GM23248 (cell line): Measurements from ENCODE around the gene SERAC1. TPM values are rescaled to one million over a fixed set of nuclear protein-coding genes. Genes with fewer than 3 reads are reported as not detected.

Experiments
- DNase-seq: peaks from one replicate; pipeline ENCODE4 v3.0.0-alpha.2; 2015
- H2AFZ ChIP-seq: fragments of 200-600 bp; sonication (generic); 2 replicates; pipeline ENCODE4 v1.6.1; 2016; ENCODE audit warnings: antibody characterized with exemption
- H3F3A ChIP-seq: fragments of 200-600 bp; sonication (generic); 2 replicates; pipeline ENCODE4 v1.6.1; 2016; ENCODE audit warnings: mild to moderate bottlenecking, antibody characterized with exemption, mixed run types; ENCODE audit not compliant: insufficient read depth
- H3K27ac ChIP-seq: fragments of 200-600 bp; sonication (generic); 2 replicates; pipeline ENCODE4 v1.5.1; 2016; ENCODE audit warnings: mild to moderate bottlenecking
- H3K27me3 ChIP-seq: fragments of 200-600 bp; sonication (generic); replicated peaks from 2 replicates; pipeline ENCODE4 v1.6.1; 2016; ENCODE audit warnings: mild to moderate bottlenecking; ENCODE audit not compliant: insufficient read depth
- H3K36me3 ChIP-seq: fragments of 200-600 bp; sonication (generic); 2 replicates; pipeline ENCODE4 v1.6.1; 2016; ENCODE audit warnings: low read depth, mild to moderate bottlenecking
- H3K4me1 ChIP-seq: fragments of 200-600 bp; sonication (generic); 2 replicates; pipeline ENCODE4 v1.6.1; 2016; ENCODE audit warnings: mild to moderate bottlenecking; ENCODE audit not compliant: insufficient read depth
- H3K4me2 ChIP-seq: fragments of 200-600 bp; sonication (generic); one replicate; pipeline ENCODE4 v1.6.1; 2016; ENCODE audit warnings: mild to moderate bottlenecking; ENCODE audit not compliant: unreplicated experiment
- H3K4me3 ChIP-seq: fragments of 200-600 bp; sonication (generic); 2 replicates; pipeline ENCODE4 v1.5.1; 2016; ENCODE audit warnings: mild to moderate bottlenecking
- H3K79me2 ChIP-seq: fragments of 200-600 bp; sonication (generic); 2 replicates; pipeline ENCODE4 v1.6.1; 2016; ENCODE audit warnings: mild to moderate bottlenecking; ENCODE audit not compliant: insufficient read depth
- H3K9ac ChIP-seq: fragments of 200-600 bp; sonication (generic); 2 replicates; pipeline ENCODE4 v1.6.1; 2016; ENCODE audit warnings: mild to moderate bottlenecking
- H3K9me2 ChIP-seq: fragments of 200-600 bp; sonication (generic); 2 replicates; pipeline ENCODE4 v1.6.1; 2016; ENCODE audit warnings: mixed run types, mild to moderate bottlenecking, moderate library complexity; ENCODE audit not compliant: insufficient read depth
- H3K9me3 ChIP-seq: fragments of 200-600 bp; sonication (generic); one replicate; pipeline ENCODE4 v1.6.1; 2017; ENCODE audit warnings: low read depth
- H4K20me1 ChIP-seq: fragments of 200-600 bp; sonication (generic); 2 replicates; pipeline ENCODE4 v1.6.0; 2016; ENCODE audit not compliant: insufficient read depth
- EZH2 ChIP-seq: fragments of 200-600 bp; sonication (generic); IDR thresholded peaks from 2 replicates; pipeline ENCODE4 v1.6.1; 2018; ENCODE audit warnings: antibody characterized with exemption, mild to moderate bottlenecking; ENCODE audit not compliant: insufficient read depth, poor library complexity, severe bottlenecking
- EZH2phosphoT487 ChIP-seq: fragments of 200-600 bp; sonication (generic); IDR thresholded peaks from 2 replicates; pipeline ENCODE4 v1.6.1; 2018; ENCODE audit warnings: antibody characterized with exemption, moderate library complexity, mild to moderate bottlenecking, low read depth; ENCODE audit not compliant: insufficient read depth
- WGBS, 2 experiments: methylation state at CpG; one replicate each; pipeline ENCODE4 v1.1.6; 2015 to 2017; ENCODE audit warnings: low lambda C conversion rate in 2 of 2, low coverage in 1 of 2; ENCODE audit errors: missing lambda C conversion rate in 2 of 2; 5-methylcytosine and 5-hydroxymethylcytosine counted together
- in situ Hi-C: fragments of 300-500 bp; cut with MboI; formaldehyde crosslinking; loops from 2 replicates; pipeline ENCODE4 v1.15.0; 2020
- polyA plus RNA-seq: library from polyadenylated mRNA; unstranded; fragments of >200 nt; fragmentation: Nextera tagmentation; extraction: Ambion mirVana; gene quantifications from 2 replicates; pipeline ENCODE4 v1.2.1, GENCODE V29; 2016
- total RNA-seq: library from RNA; depleted of rRNA; stranded (reverse); fragments of >200 nt; shearing (Covaris generic); gene quantifications from 2 replicates; pipeline ENCODE4 v1.2.3, GENCODE V29; 2014

SERAC1 gene
- total and polyA plus RNA-seq, 2 experiments from 2014 or later, result 8.4 to 10.8 TPM

GRCh38 chr6:158207422-158207788, 39.3 kb upstream of the SERAC1 start:
- H2AFZ ChIP-seq, result no peak overlapping the region
- 79 to 89% methylated on average over 3 of the region's 3 CpGs for WGBS, 2 experiments
- no peak overlapping the region for H3K4me3 ChIP-seq

GRCh38 chr6:158206740-158207421, 38.8 kb upstream of the SERAC1 start:
- DNase-seq, result no peak
- H2AFZ ChIP-seq, result no peak overlapping the region
- no peaks in the 10 kb centered on the region for H4K20me1 ChIP-seq
- 93 to 95% methylated on average over 7 of the region's 7 CpGs for WGBS, 2 experiments
- TF ChIP-seq EZH2, result no peak
- no peak for TF ChIP-seq EZH2phosphoT487
- H3K9me2 ChIP-seq, result no peaks in the 10 kb centered on the region
- no peak overlapping the region for H3K4me2 ChIP-seq
- in situ Hi-C loops, result no loop called here
- H3K27me3 ChIP-seq, result no peaks in the 10 kb centered on the region
- H3K9ac ChIP-seq, result no peak overlapping the region
- H3K36me3 ChIP-seq, result no peaks in the 10 kb centered on the region
- H3K27ac ChIP-seq, result no peak overlapping the region
- no peak overlapping the region for H3K4me3 ChIP-seq
- H3K79me2 ChIP-seq, result no peaks in the 10 kb centered on the region
- peaks cover 14% of the 10 kb centered on the region for H3F3A ChIP-seq
- no peaks in the 10 kb centered on the region for H3K9me3 ChIP-seq
- peaks cover 20% of the 10 kb centered on the region for H3K4me1 ChIP-seq

More at GRCh38 chr6:158207422-158207788, 39.3 kb upstream of the SERAC1 start:
- no peak overlapping the region for H3K9ac ChIP-seq
- H3K9me3 ChIP-seq, result no peaks in the 10 kb centered on the region
- H3K79me2 ChIP-seq, result no peaks in the 10 kb centered on the region
- no peak overlapping the region for H3K4me2 ChIP-seq
- peak; percentile 12 for DNase-seq
- H3F3A ChIP-seq, result peaks cover 18% of the 10 kb centered on the region
- no peaks in the 10 kb centered on the region for H3K36me3 ChIP-seq
- H3K27me3 ChIP-seq, result no peaks in the 10 kb centered on the region
- TF ChIP-seq EZH2phosphoT487 (no peak), EZH2 (no peak)
- H4K20me1 ChIP-seq, result no peaks in the 10 kb centered on the region
- in situ Hi-C loops, result no loop called here
- H3K9me2 ChIP-seq, result no peaks in the 10 kb centered on the region
- no peak overlapping the region for H3K27ac ChIP-seq
- H3K4me1 ChIP-seq, result peaks cover 23% of the 10 kb centered on the region

GRCh38 chr6:158205169-158205944, 37.3 kb upstream of the SERAC1 start:
- Histone ChIP-seq H3K9me3 (no peaks in the 10 kb centered on the region), H3K27me3 (no peaks in the 10 kb centered on the region), H3K36me3 (no peaks in the 10 kb centered on the region), H3K27ac (no peak overlapping the region), H3K9me2 (no peaks in the 10 kb centered on the region), H3K4me3 (no peak overlapping the region), H4K20me1 (no peaks in the 10 kb centered on the region), H3K4me2 (no peak overlapping the region), H3K9ac (no peak overlapping the region), H3K4me1 (peaks cover 9% of the 10 kb centered on the region), H3K79me2 (no peaks in the 10 kb centered on the region), H3F3A (peaks cover 10% of the 10 kb centered on the region), H2AFZ (no peak overlapping the region)
- in situ Hi-C loops, result no loop called here
- TF ChIP-seq EZH2, result no peak
- WGBS, 2 experiments, result 67 to 68% methylated on average over 13 of the region's 13 CpGs
- peak; percentile 33 for DNase-seq

- peaks cover 7% of the 10 kb centered on the region for H3K36me3 ChIP-seq
- no peak overlapping the region for H3K9ac ChIP-seq
- WGBS, 2 experiments, result 46 to 47% methylated on average over 13 of the region's 13 CpGs
Measured at GRCh38 chr6:158198461-158198860, 30.4 kb upstream of the SERAC1 start.

More at GRCh38 chr6:158198461-158198860, 30.4 kb upstream of the SERAC1 start:
- Histone ChIP-seq H3K79me2 (no peaks in the 10 kb centered on the region), H3K4me2 (no peak overlapping the region), H4K20me1 (no peaks in the 10 kb centered on the region), H3K27ac (no peak overlapping the region), H2AFZ (no peak overlapping the region), H3K27me3 (no peaks in the 10 kb centered on the region), H3K4me3 (no peak overlapping the region), H3K4me1 (no peaks in the 10 kb centered on the region), H3K9me3 (no peaks in the 10 kb centered on the region), H3K9me2 (no peaks in the 10 kb centered on the region), H3F3A (no peaks in the 10 kb centered on the region)
- TF ChIP-seq EZH2phosphoT487, result no peak
- no peak for TF ChIP-seq EZH2
- no peak for DNase-seq
- in situ Hi-C loops, result no loop called here
